ENCODE measurements around the gene PIP4K2A. TPM values are rescaled to one million over a fixed set of nuclear protein-coding genes. Genes with fewer than 3 reads are reported as not detected.

PIP4K2A gene
- total and polyA plus RNA-seq, 2 of the 8 experiments (the other 6 are each of a cell fraction or from before 2014, with no cell fraction given): 19.0 to 60.9 TPM

DNA sequence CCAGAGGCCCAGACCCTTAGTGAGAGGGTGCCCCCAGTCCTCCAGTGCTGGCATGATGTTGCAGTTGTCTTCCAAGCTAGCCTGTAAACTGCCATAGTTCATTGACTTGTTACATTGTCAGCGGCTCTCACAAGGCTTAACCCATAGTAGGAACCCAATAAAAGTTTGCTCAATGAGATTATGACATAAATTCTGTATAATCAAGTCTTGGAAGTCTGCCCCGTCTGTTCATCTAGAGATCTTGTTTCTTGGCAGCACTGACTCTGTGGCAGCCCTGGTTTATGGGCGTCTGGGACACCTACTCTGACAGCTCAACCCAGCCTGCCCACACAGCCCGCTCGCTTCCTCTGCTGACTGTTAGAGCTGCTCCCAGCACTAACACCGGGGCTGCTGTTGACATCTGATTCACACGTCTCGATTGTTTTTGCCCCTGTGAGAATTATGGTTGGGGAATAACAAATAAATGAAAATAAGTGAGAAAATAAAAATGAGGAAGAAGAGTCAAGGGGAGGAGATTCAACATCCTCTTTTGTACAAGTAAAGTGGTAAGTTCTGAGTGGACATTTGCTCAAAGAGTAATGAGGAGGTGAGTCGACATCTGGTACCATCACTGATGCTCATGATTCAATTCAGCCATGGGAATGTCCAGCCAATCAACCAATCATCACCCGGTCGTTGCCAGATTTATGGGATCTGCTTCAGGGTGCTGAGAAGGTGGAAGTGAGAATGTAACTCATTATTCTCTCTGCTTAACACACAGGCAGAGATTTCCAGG is 208.3 kb downstream of the PIP4K2A start:
- ChIA-PET POLR2A (ENCODE audit: partially characterized antibody) (no interaction called here), CTCF (ENCODE audit: partially characterized antibody) (no interaction called here)
- no peak overlapping the region for H2AFZ ChIP-seq (ENCODE audit: low read length)
- H4K91ac ChIP-seq (replicated peaks; ENCODE audit: insufficient read length, low read length): no peak overlapping the region
- no peaks in the 10 kb centered on the region for H3K23me2 ChIP-seq (ENCODE audit: low read depth, low read length)
- H3K27ac ChIP-seq (ENCODE audit: low read depth, low read length): no peak overlapping the region
- H3K79me2 ChIP-seq (ENCODE audit: control insufficient read depth in 1 of 2, insufficient read depth in 2 of 2, low read length in 2 of 2): no peaks in the 10 kb centered on the region
- H2BK20ac ChIP-seq (ENCODE audit: low read length): no peak overlapping the region
- no peak overlapping the region for H4K5ac ChIP-seq (ENCODE audit: insufficient read length, low read depth, low read length)
- no peak overlapping the region for H3K4ac ChIP-seq (replicated peaks; ENCODE audit: insufficient read length, low read depth, low read length)
- H3K23ac ChIP-seq (ENCODE audit: insufficient read length): no peak overlapping the region
- no peak overlapping the region for H2BK120ac ChIP-seq (replicated peaks; ENCODE audit: low read depth, low read length)
- no peak overlapping the region for H3K4me2 ChIP-seq (ENCODE audit: insufficient read depth in 1 of 2, low read depth in 2 of 2, low read length in 2 of 2)
- no peak overlapping the region for H3K18ac ChIP-seq (ENCODE audit: extremely low read depth, low read length)
- H3K79me1 ChIP-seq (ENCODE audit: low read depth, low read length): no peaks in the 10 kb centered on the region
- H3K4me3 ChIP-seq (ENCODE audit: extremely low read depth in 1 of 4, insufficient read depth in 2 of 4, low read depth in 3 of 4, low read length in 4 of 4): no peak overlapping the region
- H2AK5ac ChIP-seq (ENCODE audit: low read depth, low read length): no peak overlapping the region
- no peaks in the 10 kb centered on the region for H3K4me1 ChIP-seq (replicated peaks in 1 of 4; ENCODE audit: control insufficient read depth in 3 of 4, insufficient read depth in 4 of 4, low read length in 3 of 4)
- H2BK5ac ChIP-seq (ENCODE audit: low read depth, low read length): no peak overlapping the region
- H3K9me3 ChIP-seq (ENCODE audit: insufficient read depth in 2 of 2, low read depth in 1 of 2, low read length in 1 of 2): no peaks in the 10 kb centered on the region
- no peaks in the 10 kb centered on the region for H3K27me3 ChIP-seq (replicated peaks in 1 of 4; ENCODE audit: control insufficient read depth in 3 of 4, extremely low read depth in 1 of 4, insufficient read depth in 3 of 4, low read length in 3 of 4)
- H3K36me3 ChIP-seq (ENCODE audit: control insufficient read depth in 2 of 4, insufficient read depth in 4 of 4, low read length in 3 of 4): no peaks in the 10 kb centered on the region
- H2BK15ac ChIP-seq (ENCODE audit: low read length): no peak overlapping the region
- TF ChIP-seq BCL11A (IDR thresholded peaks at IDR 0.05; ENCODE audit: low read depth in 2 of 2, low read length in 2 of 2): no peak
- TF ChIP-seq HDAC6 (IDR thresholded peaks at IDR 0.05; ENCODE audit: low read depth, low read length): no peak
- TF ChIP-seq SIRT6 (IDR thresholded peaks at IDR 0.05; ENCODE audit: low read length): no peak
- no peak for TF ChIP-seq CHD2 (IDR thresholded peaks at IDR 0.05; ENCODE audit: low read length)
- no peak for TF ChIP-seq CREB1 (IDR thresholded peaks at IDR 0.05)
- TF ChIP-seq YY1 (IDR thresholded peaks at IDR 0.05; ENCODE audit: low read depth, low read length): no peak
- TF ChIP-seq, protein P1, sequence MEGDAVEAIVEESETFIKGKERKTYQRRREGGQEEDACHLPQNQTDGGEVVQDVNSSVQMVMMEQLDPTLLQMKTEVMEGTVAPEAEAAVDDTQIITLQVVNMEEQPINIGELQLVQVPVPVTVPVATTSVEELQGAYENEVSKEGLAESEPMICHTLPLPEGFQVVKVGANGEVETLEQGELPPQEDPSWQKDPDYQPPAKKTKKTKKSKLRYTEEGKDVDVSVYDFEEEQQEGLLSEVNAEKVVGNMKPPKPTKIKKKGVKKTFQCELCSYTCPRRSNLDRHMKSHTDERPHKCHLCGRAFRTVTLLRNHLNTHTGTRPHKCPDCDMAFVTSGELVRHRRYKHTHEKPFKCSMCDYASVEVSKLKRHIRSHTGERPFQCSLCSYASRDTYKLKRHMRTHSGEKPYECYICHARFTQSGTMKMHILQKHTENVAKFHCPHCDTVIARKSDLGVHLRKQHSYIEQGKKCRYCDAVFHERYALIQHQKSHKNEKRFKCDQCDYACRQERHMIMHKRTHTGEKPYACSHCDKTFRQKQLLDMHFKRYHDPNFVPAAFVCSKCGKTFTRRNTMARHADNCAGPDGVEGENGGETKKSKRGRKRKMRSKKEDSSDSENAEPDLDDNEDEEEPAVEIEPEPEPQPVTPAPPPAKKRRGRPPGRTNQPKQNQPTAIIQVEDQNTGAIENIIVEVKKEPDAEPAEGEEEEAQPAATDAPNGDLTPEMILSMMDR (IDR thresholded peaks at IDR 0.05; ENCODE audit: control extremely low read depth in 1 of 3, insufficient read depth in 1 of 3, low read depth in 1 of 3, low read length in 3 of 3): no peak
- TF ChIP-seq, protein P2, sequence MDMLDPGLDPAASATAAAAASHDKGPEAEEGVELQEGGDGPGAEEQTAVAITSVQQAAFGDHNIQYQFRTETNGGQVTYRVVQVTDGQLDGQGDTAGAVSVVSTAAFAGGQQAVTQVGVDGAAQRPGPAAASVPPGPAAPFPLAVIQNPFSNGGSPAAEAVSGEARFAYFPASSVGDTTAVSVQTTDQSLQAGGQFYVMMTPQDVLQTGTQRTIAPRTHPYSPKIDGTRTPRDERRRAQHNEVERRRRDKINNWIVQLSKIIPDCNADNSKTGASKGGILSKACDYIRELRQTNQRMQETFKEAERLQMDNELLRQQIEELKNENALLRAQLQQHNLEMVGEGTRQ (IDR thresholded peaks at IDR 0.05; ENCODE audit: low read length): no peak
- TF ChIP-seq CEBPB (IDR thresholded peaks at IDR 0.05; ENCODE audit: low read depth, low read length): no peak
- no peak for TF ChIP-seq ZNF274 (IDR thresholded peaks at IDR 0.05; ENCODE audit: borderline replicate concordance, extremely low read depth, low read length)
- TF ChIP-seq POU5F1 (IDR thresholded peaks at IDR 0.05; ENCODE audit: low read depth, low read length): no peak
- DNase-seq (ENCODE audit: low read depth in 1 of 2, low spot score in 2 of 2): no peak
- no peak overlapping the region for H4K8ac ChIP-seq (ENCODE audit: extremely low read depth, insufficient read depth, low read length)
- H3K14ac ChIP-seq (ENCODE audit: insufficient read length): no peak overlapping the region
- H3K56ac ChIP-seq (replicated peaks; ENCODE audit: insufficient read length, low read depth, low read length): no peak overlapping the region
- 91% methylated on average over 11 of the region's 11 CpGs; no CpG with 5 or more reads in 1 of the 2 experiments for WGBS, 2 experiments (ENCODE audit: extremely low coverage in 1 of 2, insufficient coverage in 1 of 2, insufficient read length in 1 of 2, insufficient replicate concordance in 2 of 2, low coverage in 1 of 2, low lambda C conversion rate in 2 of 2, missing lambda C conversion rate in 1 of 2)
- H3K9ac ChIP-seq (replicated peaks in 1 of 4; ENCODE audit: extremely low read depth in 1 of 4, low read depth in 3 of 4, low read length in 3 of 4): no peak overlapping the region
- H2BK12ac ChIP-seq (ENCODE audit: low read depth, low read length): no peak overlapping the region
- no peaks in the 10 kb centered on the region for H4K20me1 ChIP-seq (replicated peaks in 1 of 2; ENCODE audit: control insufficient read depth in 1 of 2, insufficient read depth in 2 of 2, low read length in 2 of 2)
- FAIRE-seq: no peak

Measured in H1 (cell line).